SK-N-SH (cell line): Measurements from ENCODE around the gene TIGD6. TPM values are rescaled to one million over a fixed set of nuclear protein-coding genes. Genes with fewer than 3 reads are reported as not detected.

Source experiments
- CTCF ChIA-PET: fragments of 300-600, 350-600 bp; formaldehyde crosslinking; extraction: SDS; loops from one replicate; lab custom pipeline; 2021; lab: Yijun Ruan, JAX
- POLR2A ChIA-PET: fragments of 350-600 bp; sonication (Branson Sonifier 250); formaldehyde crosslinking; extraction: SDS; loops from one replicate; lab custom pipeline; 2020; ENCODE audit warnings: antibody characterized with exemption, inconsistent platforms; lab: Yijun Ruan, JAX
- DNase-seq: peaks from one replicate; pipeline ENCODE4 v3.0.0; 2012
- H2AFZ ChIP-seq: fragments of 200-600 bp; sonication (generic); 2 replicates; pipeline ENCODE4 v1.8.1; 2016; ENCODE audit warnings: antibody characterized with exemption, mild to moderate bottlenecking, low read depth
- H3F3A ChIP-seq: fragments of 200-600 bp; sonication (generic); replicated peaks from 2 replicates; pipeline ENCODE3; 2016; ENCODE audit warnings: antibody characterized with exemption, mild to moderate bottlenecking; ENCODE audit not compliant: insufficient read depth
- H3K27ac ChIP-seq, 2 experiments: fragments of 200-500 bp in 1 of 2; fragments of 200-600 bp in 1 of 2; sonication (Bioruptor generic) in 1 of 2; sonication (generic), shearing (Covaris generic) in 1 of 2; 2 replicates each; pipeline versions ENCODE4 v1.5.1 to v1.6.1; 2014 to 2016; ENCODE audit warnings: low read depth in 2 of 2, inconsistent platforms in 1 of 2, low read length in 1 of 2, mild to moderate bottlenecking in 1 of 2, mixed read lengths in 1 of 2
- H3K27me3 ChIP-seq: fragments of 200-600 bp; sonication (generic), shearing (Covaris generic); 2 replicates; pipeline ENCODE4 v1.6.1; 2016; ENCODE audit warnings: mixed run types; ENCODE audit not compliant: insufficient read depth
- H3K36me3 ChIP-seq, 2 experiments: fragments of 200-500 bp in 1 of 2; fragments of 200-600 bp in 1 of 2; sonication (Bioruptor generic) in 1 of 2; sonication (generic) in 1 of 2; replicated peaks in 1 of 2; 2 replicates each; pipeline versions ENCODE3 to v1.5.1; 2014 to 2016; ENCODE audit warnings: low read length in 1 of 2, mild to moderate bottlenecking in 1 of 2; ENCODE audit not compliant: insufficient read depth in 2 of 2, control insufficient read depth in 1 of 2
- H3K4me1 ChIP-seq, 2 experiments: fragments of 200-500 bp in 1 of 2; fragments of 200-600 bp in 1 of 2; sonication (Bioruptor generic) in 1 of 2; sonication (generic), shearing (Covaris generic) in 1 of 2; 2 replicates each; pipeline versions ENCODE4 v1.5.1 to v1.6.1; 2014 to 2016; ENCODE audit warnings: low read depth in 1 of 2, low read length in 1 of 2, mixed run types in 1 of 2; ENCODE audit not compliant: insufficient read depth in 2 of 2, control insufficient read depth in 1 of 2
- H3K4me2 ChIP-seq: fragments of 200-600 bp; sonication (generic), shearing (Covaris generic); 2 replicates; pipeline ENCODE4 v1.6.1; 2017; ENCODE audit warnings: mixed run types
- H3K4me3 ChIP-seq, 2 experiments: fragments of 200-500 bp in 1 of 2; fragments of 200-600 bp in 1 of 2; sonication (Bioruptor generic) in 1 of 2; sonication (generic), shearing (Covaris generic) in 1 of 2; 2 replicates each; pipeline versions ENCODE4 v1.5.1 to v1.8.1; 2014 to 2016; ENCODE audit warnings: low read depth in 2 of 2, inconsistent platforms in 1 of 2, low read length in 1 of 2, mild to moderate bottlenecking in 1 of 2, mixed read lengths in 1 of 2, moderate library complexity in 1 of 2
- H3K79me2 ChIP-seq: fragments of 200-600 bp; sonication (generic); 2 replicates; pipeline ENCODE4 v1.8.1; 2017; ENCODE audit warnings: mild to moderate bottlenecking; ENCODE audit not compliant: insufficient read depth
- H3K9ac ChIP-seq: fragments of 200-600 bp; sonication (generic); 2 replicates; pipeline ENCODE4 v1.6.1; 2017; ENCODE audit warnings: mixed run types
- H3K9me2 ChIP-seq: fragments of 200-600 bp; sonication (generic); 2 replicates; pipeline ENCODE4 v1.6.1; 2017; ENCODE audit warnings: mixed run types
- H3K9me3 ChIP-seq: fragments of 200-600 bp; sonication (generic); 2 replicates; pipeline ENCODE4 v1.6.1; 2017; ENCODE audit warnings: mixed run types, mild to moderate bottlenecking, moderate library complexity
- H4K20me1 ChIP-seq: fragments of 200-600 bp; sonication (generic); 2 replicates; pipeline ENCODE4 v1.6.1; 2017; ENCODE audit warnings: mild to moderate bottlenecking, mixed run types; ENCODE audit not compliant: insufficient read depth
- ELF1 ChIP-seq: IDR thresholded peaks from 2 replicates; pipeline ENCODE4 v1.4.0; 2012
- EP300 ChIP-seq, 2 experiments: IDR thresholded peaks; 2 replicates each; pipeline versions ENCODE4 v1.4.0 to v1.6.1; 2012; ENCODE audit warnings: borderline replicate concordance in 1 of 2, low read depth in 1 of 2, low read length in 1 of 2
- EZH2phosphoT487 ChIP-seq: fragments of 200-600 bp; sonication (generic); IDR thresholded peaks from 2 replicates; pipeline ENCODE4 v1.6.1; 2017; ENCODE audit warnings: low read depth, mixed run types, mild to moderate bottlenecking, antibody characterized with exemption, moderate library complexity, borderline replicate concordance
- FOXJ3 ChIP-seq: sonication (generic); formaldehyde crosslinking; IDR thresholded peaks from 2 replicates; pipeline ENCODE4 v1.5.1; 2020; ENCODE audit warnings: mild to moderate bottlenecking, missing genetic modification reagents
- FOXM1 ChIP-seq: IDR thresholded peaks from 2 replicates; pipeline ENCODE4 v1.4.0; 2012; ENCODE audit warnings: low read depth, mild to moderate bottlenecking
- GABPA ChIP-seq: IDR thresholded peaks from 2 replicates; pipeline ENCODE4 v1.4.0; 2012; ENCODE audit warnings: low read depth, mild to moderate bottlenecking
- MEF2A ChIP-seq: IDR thresholded peaks from 2 replicates; pipeline ENCODE4 v1.4.0; 2012; ENCODE audit warnings: low read depth, borderline replicate concordance
- MXI1 ChIP-seq: IDR thresholded peaks from 2 replicates; pipeline ENCODE4 v1.6.1; 2012; ENCODE audit warnings: mild to moderate bottlenecking, low read depth, low read length, improper control_type of control experiment
- NRF1 ChIP-seq: IDR thresholded peaks from 2 replicates; pipeline ENCODE4 v1.6.1; 2012; ENCODE audit warnings: low read depth, mild to moderate bottlenecking, low read length
- RAD21 ChIP-seq: IDR thresholded peaks from 2 replicates; pipeline ENCODE4 v1.6.1; 2012; ENCODE audit warnings: mild to moderate bottlenecking, low read length
- RXRA ChIP-seq: IDR thresholded peaks from 2 replicates; pipeline ENCODE4 v1.4.0; 2012; ENCODE audit warnings: low read depth, mild to moderate bottlenecking, borderline replicate concordance
- TCF12 ChIP-seq: IDR thresholded peaks from 2 replicates; pipeline ENCODE4 v1.4.0; 2012
- TEAD4 ChIP-seq: IDR thresholded peaks from 2 replicates; pipeline ENCODE4 v1.4.0; 2012; ENCODE audit warnings: mild to moderate bottlenecking, borderline replicate concordance; ENCODE audit not compliant: insufficient read depth
- YY1 ChIP-seq: IDR thresholded peaks from 2 replicates; pipeline ENCODE4 v1.4.0; 2012; ENCODE audit warnings: low read depth, mild to moderate bottlenecking
- WGBS: methylation state at CpG from one replicate; pipeline ENCODE4 v1.1.6; 2017; ENCODE audit warnings: low lambda C conversion rate; 5-methylcytosine and 5-hydroxymethylcytosine counted together
- polyA plus RNA-seq, 3 experiments: library from polyadenylated mRNA; depleted of rRNA; stranded (reverse); fragments of >200 nt; gene quantifications; 2 replicates each; pipeline ENCODE4 v1.2.3, GENCODE V29; 2012
- TF ChIP-seq, protein P1 (sequence below): fragments of 150-350 bp; IDR thresholded peaks from 2 replicates; pipeline ENCODE4 v1.6.1; 2016; ENCODE audit warnings: mild to moderate bottlenecking, low read depth, low read length
- TF ChIP-seq, protein P2 (sequence below): IDR thresholded peaks from 2 replicates; pipeline ENCODE4 v1.4.0; 2012; ENCODE audit warnings: low read depth
- TF ChIP-seq, protein P3 (sequence below): IDR thresholded peaks from 2 replicates; pipeline ENCODE4; 2012

Gene TIGD6
- polyA plus RNA-seq, 1 of the 3 experiments (the other 2 are of a cell fraction): 4.7 TPM

DNA sequence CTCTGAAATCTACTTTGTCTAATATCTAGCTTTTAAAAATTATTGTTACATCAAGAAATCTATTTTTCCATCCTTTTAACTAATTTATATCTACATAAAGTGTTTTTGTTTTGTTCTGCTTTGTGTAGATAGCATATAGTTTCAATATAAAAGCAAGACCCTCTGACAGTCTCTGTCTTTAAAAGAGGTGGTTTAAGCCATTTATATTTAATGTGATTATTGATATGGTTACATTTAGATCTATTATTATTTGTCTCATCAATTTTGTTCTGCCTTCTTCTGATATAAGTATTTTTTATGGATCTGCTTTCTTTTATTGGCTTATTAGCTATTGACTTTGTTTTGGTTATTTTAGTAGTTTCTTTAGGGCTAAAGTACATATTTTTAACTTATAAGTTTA is 16.1 kb upstream of the TIGD6 start:
- H3K79me2 ChIP-seq: peaks cover 49% of the 10 kb centered on the region
- no peak overlapping the region for H2AFZ ChIP-seq
- no peak overlapping the region for H3K9ac ChIP-seq
- H4K20me1 ChIP-seq: 0 out of 2 replicates have a peak, but pooled peaks cover 3% of the 10 kb centered on the region
- ChIA-PET CTCF (no interaction called here), POLR2A (no interaction called here)
- H3K4me1 ChIP-seq: peaks cover 0 to 32% of the 10 kb centered on the region in 2 experiments; a peak in 2 of 4 replicates
- H3K27me3 ChIP-seq: no peaks in the 10 kb centered on the region
- TF ChIP-seq, protein P1, sequence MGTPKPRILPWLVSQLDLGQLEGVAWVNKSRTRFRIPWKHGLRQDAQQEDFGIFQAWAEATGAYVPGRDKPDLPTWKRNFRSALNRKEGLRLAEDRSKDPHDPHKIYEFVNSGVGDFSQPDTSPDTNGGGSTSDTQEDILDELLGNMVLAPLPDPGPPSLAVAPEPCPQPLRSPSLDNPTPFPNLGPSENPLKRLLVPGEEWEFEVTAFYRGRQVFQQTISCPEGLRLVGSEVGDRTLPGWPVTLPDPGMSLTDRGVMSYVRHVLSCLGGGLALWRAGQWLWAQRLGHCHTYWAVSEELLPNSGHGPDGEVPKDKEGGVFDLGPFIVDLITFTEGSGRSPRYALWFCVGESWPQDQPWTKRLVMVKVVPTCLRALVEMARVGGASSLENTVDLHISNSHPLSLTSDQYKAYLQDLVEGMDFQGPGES: no peak
- TF ChIP-seq YY1 (no peak), ELF1 (no peak), FOXM1 (no peak), TEAD4 (no peak), GABPA (no peak), EP300 (IDR thresholded peaks at IDR 0.05; ENCODE audit: borderline replicate concordance in 1 of 2, low read depth in 1 of 2, low read length in 1 of 2) (no peak), MXI1 (no peak), EZH2phosphoT487 (no peak), NRF1 (no peak), RXRA (no peak), RAD21 (no peak), FOXJ3 (CRISPR knock-in tag) (no peak)
- TF ChIP-seq, protein P2, sequence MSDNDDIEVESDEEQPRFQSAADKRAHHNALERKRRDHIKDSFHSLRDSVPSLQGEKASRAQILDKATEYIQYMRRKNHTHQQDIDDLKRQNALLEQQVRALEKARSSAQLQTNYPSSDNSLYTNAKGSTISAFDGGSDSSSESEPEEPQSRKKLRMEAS: no peak
- H3F3A ChIP-seq: peaks cover 49% of the 10 kb centered on the region
- no peaks in the 10 kb centered on the region for H3K9me2 ChIP-seq
- H3K9me3 ChIP-seq: peaks cover 13% of the 10 kb centered on the region; the same call in 1 of the 2 replicates
- H3K27ac ChIP-seq: peak overlapping the region in 1 of 2 experiments; percentile 85; a peak in 2 of 4 replicates
- no peak for DNase-seq
- H3K36me3 ChIP-seq: peaks cover 76 to 83% of the 10 kb centered on the region in 2 experiments
- H3K4me3 ChIP-seq: no peak overlapping the region
- H3K4me2 ChIP-seq: no peak overlapping the region

DNA sequence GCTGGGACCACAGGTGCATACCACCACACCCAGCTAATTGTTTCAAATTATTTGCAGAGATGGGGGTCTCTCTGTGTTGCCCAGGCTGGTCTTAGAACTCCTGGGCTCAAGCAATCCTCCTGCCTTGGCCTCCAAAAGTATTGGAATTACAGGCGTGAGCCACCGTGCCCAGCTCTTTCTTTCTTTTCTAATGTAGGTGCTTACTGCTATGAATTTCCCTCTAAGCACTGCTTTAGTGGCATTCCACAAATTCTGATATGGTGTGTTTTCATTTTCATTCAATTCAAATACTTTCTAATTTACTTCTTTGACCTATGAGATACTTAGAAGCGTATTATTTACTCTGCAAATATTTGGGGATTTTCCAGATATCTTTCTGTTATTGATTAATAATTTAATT is 15.0 kb upstream of the TIGD6 start:
- TF ChIP-seq TCF12 (no peak), MEF2A (no peak)
- TF ChIP-seq, protein P3, sequence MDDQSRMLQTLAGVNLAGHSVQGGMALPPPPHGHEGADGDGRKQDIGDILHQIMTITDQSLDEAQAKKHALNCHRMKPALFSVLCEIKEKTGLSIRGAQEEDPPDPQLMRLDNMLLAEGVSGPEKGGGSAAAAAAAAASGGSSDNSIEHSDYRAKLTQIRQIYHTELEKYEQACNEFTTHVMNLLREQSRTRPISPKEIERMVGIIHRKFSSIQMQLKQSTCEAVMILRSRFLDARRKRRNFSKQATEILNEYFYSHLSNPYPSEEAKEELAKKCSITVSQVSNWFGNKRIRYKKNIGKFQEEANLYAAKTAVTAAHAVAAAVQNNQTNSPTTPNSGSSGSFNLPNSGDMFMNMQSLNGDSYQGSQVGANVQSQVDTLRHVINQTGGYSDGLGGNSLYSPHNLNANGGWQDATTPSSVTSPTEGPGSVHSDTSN: no peak
- TF ChIP-seq, all 33 proteins: peak for 0
- Histone ChIP-seq H3K79me2 (peaks cover 59% of the 10 kb centered on the region), H3K4me2 (no peak overlapping the region), H4K20me1 (0 out of 2 replicates have a peak, but pooled peaks cover 3% of the 10 kb centered on the region), H3K4me1 (peaks cover 0 to 20% of the 10 kb centered on the region in 2 experiments; a peak in 2 of 4 replicates), H3K27me3 (no peaks in the 10 kb centered on the region), H3F3A (peaks cover 38% of the 10 kb centered on the region), H3K9ac (no peak overlapping the region), H2AFZ (no peak overlapping the region), H3K9me3 (peaks cover 13% of the 10 kb centered on the region; the same call in 1 of the 2 replicates), H3K36me3 (peaks cover 83 to 88% of the 10 kb centered on the region in 2 experiments), H3K4me3 (no peak overlapping the region), H3K9me2 (no peaks in the 10 kb centered on the region), H3K27ac (no peak overlapping the region)
- POLR2A ChIA-PET: no interaction called here
- CTCF ChIA-PET: interaction anchor here (0.7 to 1.4 kb wide), 2 partner anchors 10 to 154 kb away, joined by 3 read pairs; no protein-coding TSS in a partner anchor
- 88% methylated on average over 3 of the region's 3 CpGs for WGBS
- DNase-seq: no peak
